Left renal pelvis (tissue), 4 donors: ENCODE results near the gene KRT3. TPM values are rescaled to one million over a fixed set of nuclear protein-coding genes. Genes with fewer than 3 reads are reported as not detected.
"Not testable (repeated sequence)": the region's sequence is repeated elsewhere in the genome, so short reads cannot be mapped to it uniquely, and the experiment has no call there.

Experiments used
- DNase-seq, 4 donors: peaks; one replicate each; pipeline ENCODE4 v3.0.0-alpha.2; 2013; ENCODE audit warnings: low read depth in 4 of 4, low spot score in 3 of 4
- polyA plus RNA-seq, 4 donors: library from polyadenylated mRNA; unstranded; fragments of 120-200 nt; gene quantifications; one replicate each; pipeline ENCODE4 v1.2.1, GENCODE V29; 2013; ENCODE audit not compliant: insufficient read length in 4 of 4

Gene KRT3
- polyA plus RNA-seq, 4 donors = not detected

DNA sequence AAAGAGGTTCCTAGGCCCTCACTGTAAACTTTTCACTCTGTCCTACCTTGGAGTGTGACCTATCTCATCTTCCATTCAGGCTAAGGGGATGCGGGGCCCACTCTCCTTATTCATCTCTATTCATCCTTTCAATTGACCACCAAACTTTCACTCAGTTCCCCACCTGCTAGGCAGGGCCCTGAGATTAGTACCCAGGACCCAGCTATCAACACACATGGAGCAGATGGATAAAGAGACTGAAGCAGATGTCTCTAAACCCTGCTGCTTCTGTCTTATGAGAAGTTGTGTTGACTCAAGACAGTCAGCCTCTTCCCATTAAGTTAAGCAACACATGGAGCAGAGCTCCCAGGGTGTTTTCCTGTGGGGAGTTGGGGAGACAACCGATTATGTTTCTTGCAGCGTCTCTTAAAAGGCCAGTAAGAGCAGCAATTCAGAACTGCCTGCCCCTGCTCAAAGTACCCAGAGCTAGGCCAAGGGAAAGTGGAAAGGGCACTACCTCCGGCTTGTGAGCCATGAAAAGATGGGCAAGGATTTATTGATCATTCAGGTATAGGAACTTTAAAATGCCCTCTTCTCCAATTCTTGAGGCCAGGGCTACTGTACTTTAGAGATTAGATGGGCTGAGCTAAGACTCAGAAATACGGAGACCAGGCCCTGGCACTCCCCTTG is 29.4 kb downstream of the KRT3 start:
- no peak for DNase-seq

GRCh38 chr12:52765702-52766101 is 30.2 kb downstream of the KRT3 start:
- no peak for DNase-seq

DNA sequence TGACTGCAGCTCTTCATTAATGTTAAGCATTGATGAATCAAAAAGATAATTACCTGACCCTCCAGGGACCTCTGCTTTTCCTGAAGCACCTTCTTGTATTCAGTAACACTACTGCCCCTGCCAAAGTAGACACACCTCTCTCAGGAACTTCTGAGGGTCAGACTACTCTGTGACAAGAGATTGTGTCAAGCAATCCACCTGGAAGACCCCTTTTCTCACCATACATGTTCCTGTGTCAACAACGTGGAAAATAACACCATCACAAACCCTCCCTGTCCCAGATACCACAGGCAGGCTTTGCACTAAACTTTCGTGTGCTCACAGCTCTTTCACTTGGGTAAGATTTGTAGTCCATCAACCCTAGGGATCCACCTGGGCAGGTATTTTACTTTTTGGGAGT is 31.9 kb downstream of the KRT3 start:
- DNase-seq = no peak

- no peak for DNase-seq
Measured at GRCh38 chr12:52763036-52763659, 32.8 kb downstream of the KRT3 start.

DNA sequence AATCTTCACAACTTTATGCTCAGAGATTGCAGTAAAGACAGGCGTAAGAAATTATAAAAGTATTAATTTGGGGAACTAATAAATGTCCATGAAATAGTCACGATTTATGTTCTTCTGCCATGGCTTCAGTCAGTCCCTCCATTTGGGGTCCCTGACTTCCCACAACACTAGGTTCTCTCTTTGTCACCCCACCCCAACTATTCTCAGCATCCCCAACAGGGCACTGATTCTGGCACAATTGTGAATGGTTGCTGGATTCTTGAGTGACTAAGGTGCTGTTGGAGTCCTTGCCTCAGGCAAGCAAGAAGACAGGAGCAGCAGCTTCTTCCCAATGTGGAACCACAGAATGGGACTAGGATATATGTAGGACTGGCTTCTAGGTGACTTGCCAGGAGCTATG is 34.1 kb downstream of the KRT3 start:
- DNase-seq = no peak

GRCh38 chr12:52761218-52761617 is 34.7 kb downstream of the KRT3 start:
- not testable (repeated sequence) for DNase-seq

DNA sequence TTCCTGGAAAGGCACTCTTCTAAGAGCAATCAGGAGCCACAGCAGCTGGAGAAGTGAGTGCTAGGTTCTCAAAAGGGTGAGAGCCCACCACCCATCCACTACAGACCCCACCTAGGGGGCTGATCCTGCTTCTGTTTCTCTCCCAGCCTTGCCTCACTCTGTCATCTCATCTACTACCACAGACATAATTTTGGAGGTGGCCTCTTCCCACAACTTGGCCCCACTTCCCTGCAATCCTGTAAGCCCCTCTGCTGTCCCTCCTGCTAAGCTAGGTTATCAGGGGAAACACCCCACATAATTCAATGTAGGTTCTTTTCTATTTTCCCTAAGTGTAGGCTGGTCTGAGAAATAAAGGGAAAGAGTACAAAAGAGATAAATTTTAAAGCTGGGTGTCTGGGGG is 35.3 kb downstream of the KRT3 start:
- no peak for DNase-seq

- DNase-seq = no peak
Measured at GRCh38 chr12:52759695-52760094, 36.2 kb downstream of the KRT3 start.

DNA sequence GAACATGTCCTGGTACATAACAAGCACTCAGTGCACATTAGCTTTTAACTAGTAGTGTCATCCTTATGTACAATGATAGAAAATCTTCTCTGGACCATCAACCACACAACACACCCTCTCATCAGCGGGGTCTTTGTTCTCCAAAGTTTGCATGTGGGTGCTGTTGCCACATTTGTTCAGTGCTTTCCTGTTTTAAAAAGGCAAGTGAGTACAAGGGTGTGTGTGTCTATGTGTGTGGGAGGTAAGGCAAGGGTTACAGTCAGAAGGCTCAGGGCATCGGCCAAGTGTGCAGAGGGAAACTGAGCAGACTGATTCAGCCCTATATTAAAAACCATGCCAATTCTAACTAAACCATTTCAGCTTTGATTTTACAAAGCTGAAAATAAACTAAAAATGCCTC is 36.7 kb downstream of the KRT3 start:
- no peak for DNase-seq

DNA sequence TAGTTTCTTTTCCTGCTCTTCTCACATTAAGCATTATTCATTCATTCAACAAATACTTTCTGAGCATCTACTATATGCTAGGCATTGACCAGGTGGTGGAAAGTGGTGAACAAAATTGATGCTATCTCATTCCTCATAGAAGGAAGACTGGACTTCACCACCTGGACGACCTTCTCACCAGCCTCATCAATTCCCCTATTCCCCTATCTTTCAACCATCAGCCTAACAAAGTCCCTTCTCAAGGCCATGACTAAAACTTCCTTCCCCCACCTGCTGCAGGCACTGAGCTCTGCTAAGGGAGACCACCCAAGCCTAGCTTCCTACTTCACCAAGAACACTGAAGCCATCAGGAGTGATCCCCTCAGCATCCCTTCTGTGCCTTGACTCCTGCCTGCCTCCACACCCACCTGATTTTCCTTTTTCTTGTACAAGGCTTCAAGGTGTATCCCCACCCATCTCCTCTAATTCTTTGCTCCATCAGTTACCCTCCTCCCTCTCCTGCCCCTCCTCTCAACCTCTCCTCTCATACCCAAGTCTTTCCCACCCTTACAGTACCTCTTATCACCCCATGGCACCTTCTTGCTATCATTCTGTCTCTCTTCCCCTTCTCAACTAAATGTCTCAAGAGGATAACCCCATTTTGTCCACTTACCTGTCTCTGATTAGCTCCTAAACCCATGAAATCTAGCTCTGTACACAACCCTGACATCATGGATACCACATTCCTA is 38.3 kb downstream of the KRT3 start:
- DNase-seq = no peak

- DNase-seq = no peak
Measured at GRCh38 chr12:52756281-52756960, 39.5 kb downstream of the KRT3 start.

GRCh38 chr12:52755533-52755932 is 40.4 kb downstream of the KRT3 start:
- no peak for DNase-seq

- DNase-seq = no peak
Measured at GRCh38 chr12:52754135-52754534, 41.8 kb downstream of the KRT3 start.

- DNase-seq = no peak
Measured at GRCh38 chr12:52753283-52753682, 42.6 kb downstream of the KRT3 start.

DNA sequence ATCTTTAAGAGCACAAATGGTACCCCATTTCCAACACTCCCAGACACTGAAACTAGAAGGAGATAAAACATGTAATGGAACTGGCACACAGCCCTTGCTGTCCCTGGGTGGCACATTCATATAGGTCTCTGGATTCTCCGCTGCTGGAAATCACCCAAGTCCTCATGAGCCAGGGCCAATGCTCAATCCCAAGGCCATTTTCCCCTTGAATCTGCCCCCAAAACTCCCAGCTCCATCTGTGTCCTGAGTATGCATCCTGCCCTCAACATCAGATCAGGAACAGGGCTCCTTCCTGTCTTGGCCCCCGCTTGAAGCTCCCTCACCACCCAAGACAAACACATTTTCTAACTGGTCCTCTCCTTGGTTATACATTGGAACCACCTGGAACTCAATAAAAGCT is 43.4 kb downstream of the KRT3 start:
- no peak for DNase-seq

DNA sequence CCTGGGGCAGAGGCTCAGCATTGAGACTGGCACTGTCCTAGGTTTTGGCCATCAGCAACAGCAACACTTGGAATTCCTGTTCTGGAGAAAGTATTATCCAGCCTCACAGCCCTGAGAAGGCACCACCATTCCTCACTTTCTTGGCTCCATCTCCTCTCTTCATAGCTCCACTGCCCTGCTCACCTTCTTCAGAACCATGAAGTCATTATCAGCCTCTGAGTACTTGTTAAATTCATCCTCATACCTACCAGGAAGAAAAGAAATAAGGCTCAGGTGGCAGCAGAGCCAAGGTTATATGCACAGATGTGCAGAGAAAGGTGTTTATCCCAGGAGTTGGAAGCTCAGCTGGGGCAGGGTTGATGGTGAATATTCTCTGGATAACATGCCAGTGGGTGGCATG is 44.1 kb downstream of the KRT3 start:
- DNase-seq = no peak

DNA sequence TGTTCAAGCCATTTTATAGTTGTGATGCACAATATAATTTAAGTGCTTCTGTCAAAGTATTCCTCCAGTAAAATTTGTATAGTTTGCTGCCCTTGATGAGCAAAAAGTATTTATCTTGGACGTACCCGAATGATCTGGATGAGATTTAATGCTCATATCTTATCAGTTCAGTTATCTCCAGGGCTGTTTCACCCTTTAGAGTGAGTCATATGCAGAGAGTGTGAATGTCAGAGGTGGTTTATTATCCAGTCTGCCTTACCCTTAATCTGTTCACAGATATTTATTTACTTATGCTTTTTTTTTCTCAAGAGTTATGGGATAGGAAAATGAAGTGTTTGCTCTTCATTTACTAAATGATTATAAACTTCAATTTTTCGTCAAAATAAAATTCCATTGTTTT is 45.4 kb downstream of the KRT3 start:
- not testable (repeated sequence) for DNase-seq

- DNase-seq = no peak
Measured at GRCh38 chr12:52749827-52750226, 46.1 kb downstream of the KRT3 start.

DNA sequence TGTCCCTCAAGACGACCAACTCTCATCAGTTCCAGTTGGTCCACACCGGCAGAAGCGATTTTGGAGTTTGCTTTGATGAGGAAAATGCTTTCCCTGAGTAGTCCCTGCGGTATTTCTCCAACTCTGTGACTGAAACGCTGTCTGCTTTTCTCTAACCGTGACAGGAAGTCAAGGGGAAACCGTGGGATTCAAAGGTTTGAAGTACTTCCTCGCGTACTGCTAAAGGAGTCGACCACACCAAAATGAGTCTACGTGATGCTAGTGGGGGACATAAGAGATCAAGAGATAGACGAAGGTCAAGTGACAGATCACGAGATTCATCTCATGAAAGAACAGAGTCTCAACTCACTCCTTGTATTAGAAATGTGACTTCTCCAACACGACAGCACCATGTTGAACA is 47.3 kb downstream of the KRT3 start:
- no peak for DNase-seq

DNA sequence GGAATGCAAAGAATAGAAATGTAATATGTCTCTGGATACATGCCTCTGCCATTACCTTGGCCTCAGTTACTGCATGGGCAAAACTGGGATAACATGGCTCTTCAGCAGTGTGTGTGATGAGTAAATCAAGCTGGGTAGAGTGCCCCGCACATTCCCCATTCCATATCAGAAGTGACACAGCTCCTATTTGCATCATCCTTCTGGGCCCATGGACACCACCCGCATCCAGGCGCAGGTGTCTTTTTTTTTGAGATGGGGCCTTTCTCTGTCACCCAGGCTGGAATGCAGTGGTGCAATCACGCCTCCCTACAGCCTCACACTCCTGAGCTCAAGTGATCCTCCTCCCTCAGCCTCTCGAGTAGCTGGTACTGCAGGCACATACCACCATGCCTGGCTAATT is 50.4 kb downstream of the KRT3 start:
- DNase-seq = no peak

GRCh38 chr12:52744493-52745156 is 51.3 kb downstream of the KRT3 start:
- no peak for DNase-seq
